Adrenal gland (tissue), 12 donors: ENCODE results near the gene TBC1D19. TPM values are rescaled to one million over a fixed set of nuclear protein-coding genes. Genes with fewer than 3 reads are reported as not detected.

Experiments
- DNase-seq, 7 donors: peaks; one replicate each; pipeline ENCODE4 v3.0.0-alpha.2; 2019 to 2020
- H3K27ac ChIP-seq, 5 donors: fragments of 200-600 bp; sonication (generic) in 4 of 5; 1 replicate in 3 of 5; 2 replicates in 2 of 5; pipeline versions ENCODE4 v1.5.1 to v1.8.0; 2016 to 2020; ENCODE audit warnings: mild to moderate bottlenecking in 1 of 5
- H3K27me3 ChIP-seq: fragments of 200-600 bp; 2 replicates; pipeline ENCODE4 v1.8.0; 2021
- H3K36me3 ChIP-seq, 2 donors: fragments of 200-600 bp; replicated peaks in 1 of 2; 1 replicate in 1 of 2; 2 replicates in 1 of 2; pipeline versions ENCODE4 v1.5.1 to v1.8.0; 2018 to 2022
- H3K4me1 ChIP-seq, 2 donors: fragments of 200-600 bp; replicated peaks in 1 of 2; 1 replicate in 1 of 2; 2 replicates in 1 of 2; pipeline versions ENCODE4 v1.5.1 to v1.8.0; 2018 to 2021
- H3K4me3 ChIP-seq, 4 donors: fragments of 200-600 bp; sonication (generic) in 3 of 4; one replicate each; pipeline ENCODE4 v1.5.1; 2016 to 2018
- H3K9me3 ChIP-seq, 3 donors: fragments of 200-600 bp; sonication (generic) in 1 of 3; replicated peaks in 1 of 3; 1 replicate in 2 of 3; 2 replicates in 1 of 3; pipeline versions ENCODE4 v1.5.1 to v1.8.0; 2016 to 2021
- CTCF ChIP-seq, 6 experiments: fragments of 450-650 bp in 4 of 6; fragments of 200-600 bp in 2 of 6; sonication (generic) in 1 of 6; IDR thresholded peaks; 1 replicate in 5 of 6; 2 replicates in 1 of 6; pipeline versions ENCODE4 v1.5.1 to v1.8.0; 2016 to 2021; ENCODE audit warnings: antibody characterized with exemption in 6 of 6, mild to moderate bottlenecking in 2 of 6, moderate library complexity in 1 of 6
- POLR2A ChIP-seq, 2 donors: fragments of 450-650 bp; IDR thresholded peaks; one replicate each; pipeline ENCODE4 v1.6.1; 2017; ENCODE audit warnings: antibody characterized with exemption in 2 of 2, mild to moderate bottlenecking in 2 of 2, moderate library complexity in 1 of 2
- WGBS, 4 donors: extraction: QIAGEN DNeasy Blood & Tissue Kit in 2 of 4; methylation state at CpG; one replicate each; pipeline versions ENCODE4 v1.1.5 to v1.1.7; 2013 to 2017; 5-methylcytosine and 5-hydroxymethylcytosine counted together
- intact Hi-C, 2 donors: fragments of 100-400 bp; cut with DNase I; formaldehyde crosslinking; loops; one replicate each; pipeline versions ENCODE4 v1.14.1 to v1.15.0; 2022 to 2023
- polyA plus RNA-seq, 3 donors: library from polyadenylated mRNA; stranded (reverse); fragments of 200-250 nt in 2 of 3; fragments of 350-450 nt in 1 of 3; fragmentation: Illumina TruSeq in 1 of 3; extraction: RNeasy Lipid Tissue Mini Kit (QIAGEN cat#74804) in 1 of 3; gene quantifications; one replicate each; pipeline ENCODE4 v1.2.3, GENCODE V29; 2013 to 2014
- total RNA-seq, 9 donors: library from RNA; depleted of rRNA in 4 of 9; stranded (reverse); fragments of >200 nt in 4 of 9; fragments of 120-200 nt in 1 of 9; fragmentation: NEBNext Ultra II Directional in 1 of 9; extraction: Animal tissue kit (Norgen Biotek cat#: 25700) in 1 of 9; gene quantifications; one replicate each; pipeline versions ENCODE4 v1.1.0 to v1.2.4, GENCODE V29; 2013 to 2023
- donor health status: healthy with polysubstance abuse.
- donor health status: Bipolar disorder and iron deficiency.
- donor health status: DM: yes; HTN: yes; CAD: no.
- donor health status: DM: no; HTN: no; CAD: no.
- donor health status: DM: no; HTN: no; CAD: no.
- donor health status: DM: yes; HTN: yes; CAD: no.

The TBC1D19 gene
- total and polyA plus RNA-seq, 12 donors, result 3.5 to 37.0 (median 14.4) TPM

GRCh38 chr4:26682436-26682835, 98.6 kb downstream of the TBC1D19 start:
- Histone ChIP-seq H3K4me1 (no peaks in the 10 kb centered on the region), H3K4me3 (no peak overlapping the region), H3K36me3 (no peaks in the 10 kb centered on the region), H3K9me3 (no peaks in the 10 kb centered on the region), H3K27me3 (no peaks in the 10 kb centered on the region), H3K27ac (no peak overlapping the region)
- WGBS, 4 donors, result 84 to 91% (median 87%) methylated on average over 3 of the region's 3 CpGs
- no peak for DNase-seq
- intact Hi-C loops, result no loop called here
- TF ChIP-seq CTCF (IDR thresholded peaks at IDR 0.05) (no peak), POLR2A (IDR thresholded peaks at IDR 0.05) (no peak)

DNA sequence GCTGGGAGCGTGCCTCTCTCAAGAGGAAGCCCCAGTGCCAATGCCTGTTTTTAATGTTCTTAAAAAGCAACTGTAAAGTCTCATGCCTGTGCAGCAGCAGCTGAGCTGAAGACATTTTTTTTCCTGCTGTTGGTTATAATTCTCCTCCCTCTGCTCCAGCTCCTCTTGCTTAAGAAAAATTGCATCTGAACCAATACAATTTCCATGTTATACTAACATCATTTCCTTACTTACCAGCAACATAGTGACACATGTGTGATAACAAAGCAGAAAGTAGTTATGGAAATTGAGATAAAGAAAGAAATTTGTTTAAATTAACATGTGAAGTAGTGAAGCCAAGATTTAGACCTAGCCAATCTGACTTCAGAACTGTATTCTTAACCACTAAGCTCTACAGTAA, 101.4 kb downstream of the TBC1D19 start:
- 86 to 100% (median 100%) methylated on average over 1 of the region's 1 CpG for WGBS, 4 donors

DNA sequence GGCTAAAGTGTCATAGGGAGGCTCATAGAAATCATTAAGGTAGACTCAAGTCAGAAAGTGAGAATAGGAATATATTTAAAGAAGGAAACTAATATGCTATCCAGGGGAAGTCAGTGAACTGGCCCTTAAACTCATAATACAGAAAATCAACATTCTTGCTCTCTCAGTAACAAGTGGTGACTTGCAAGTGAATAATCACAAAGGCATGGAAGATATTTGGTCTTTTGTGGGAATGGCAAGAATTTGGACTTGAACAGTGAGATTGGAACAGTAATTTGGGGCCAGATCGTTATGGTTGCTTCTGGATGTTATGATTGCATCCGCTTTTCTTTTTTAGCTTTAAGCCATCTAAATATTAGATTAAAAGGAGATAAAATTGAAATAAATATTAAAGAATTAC, 103.8 kb downstream of the TBC1D19 start:
- Histone ChIP-seq H3K4me3 (no peak overlapping the region), H3K27me3 (no peaks in the 10 kb centered on the region), H3K4me1 (no peaks in the 10 kb centered on the region), H3K9me3 (no peaks in the 10 kb centered on the region), H3K27ac (no peak overlapping the region), H3K36me3 (no peaks in the 10 kb centered on the region)
- TF ChIP-seq CTCF (IDR thresholded peaks at IDR 0.05), result no peak
- no peak for TF ChIP-seq POLR2A (IDR thresholded peaks at IDR 0.05)
- intact Hi-C loops, result no loop called here
- no peak for DNase-seq
- 89 to 93% (median 91%) methylated on average over 2 of the region's 2 CpGs for WGBS, 4 donors

More for the DNA sequence above, 101.4 kb downstream of the TBC1D19 start:
- no peak for DNase-seq
- H3K27me3 ChIP-seq, result no peaks in the 10 kb centered on the region
- intact Hi-C loops, result no loop called here
- no peak overlapping the region for H3K4me3 ChIP-seq
- H3K4me1 ChIP-seq, result no peaks in the 10 kb centered on the region
- no peak for TF ChIP-seq POLR2A (IDR thresholded peaks at IDR 0.05)
- no peak for TF ChIP-seq CTCF (IDR thresholded peaks at IDR 0.05)
- H3K9me3 ChIP-seq, result no peaks in the 10 kb centered on the region
- H3K27ac ChIP-seq, result no peak overlapping the region
- H3K36me3 ChIP-seq, result no peaks in the 10 kb centered on the region

DNA sequence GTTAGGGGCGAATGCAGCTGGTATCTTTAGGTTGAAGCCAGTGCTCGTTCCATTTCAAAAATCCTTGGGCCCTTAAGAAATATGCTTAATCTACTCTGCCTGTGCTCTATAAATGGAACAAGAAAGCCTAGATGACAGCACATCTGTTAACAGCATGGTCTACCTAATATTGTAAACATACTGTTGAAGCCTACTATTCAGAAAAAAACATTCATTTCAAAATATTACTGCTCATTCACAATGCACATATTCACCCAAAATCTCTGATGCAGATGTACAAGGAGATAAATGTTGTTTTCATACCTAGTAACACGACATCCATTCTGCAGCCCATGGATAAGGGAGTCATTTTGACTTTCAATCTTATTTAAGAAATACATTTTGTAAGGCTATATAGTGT, 106.6 kb downstream of the TBC1D19 start:
- Histone ChIP-seq H3K4me3 (no peak overlapping the region), H3K36me3 (no peaks in the 10 kb centered on the region), H3K27me3 (no peaks in the 10 kb centered on the region), H3K4me1 (no peaks in the 10 kb centered on the region), H3K27ac (no peak overlapping the region), H3K9me3 (no peaks in the 10 kb centered on the region)
- DNase-seq, result no peak
- intact Hi-C loops, result no loop called here
- WGBS, 4 donors, result 65 to 93% (median 84%) methylated on average over 3 of the region's 3 CpGs
- TF ChIP-seq CTCF (IDR thresholded peaks at IDR 0.05), result no peak
- TF ChIP-seq POLR2A (IDR thresholded peaks at IDR 0.05), result no peak
